RKO (cell line): ENCODE data around the gene ANKAR.
"Not testable (repeated sequence)": the region's sequence is repeated elsewhere in the genome, so short reads cannot be mapped to it uniquely, and the experiment has no call there.

Experiments
- DNase-seq: peaks from one replicate; pipeline ENCODE4 v3.0.0-alpha.2; 2016; ENCODE audit warnings: low spot score

ANKAR gene, protein sequence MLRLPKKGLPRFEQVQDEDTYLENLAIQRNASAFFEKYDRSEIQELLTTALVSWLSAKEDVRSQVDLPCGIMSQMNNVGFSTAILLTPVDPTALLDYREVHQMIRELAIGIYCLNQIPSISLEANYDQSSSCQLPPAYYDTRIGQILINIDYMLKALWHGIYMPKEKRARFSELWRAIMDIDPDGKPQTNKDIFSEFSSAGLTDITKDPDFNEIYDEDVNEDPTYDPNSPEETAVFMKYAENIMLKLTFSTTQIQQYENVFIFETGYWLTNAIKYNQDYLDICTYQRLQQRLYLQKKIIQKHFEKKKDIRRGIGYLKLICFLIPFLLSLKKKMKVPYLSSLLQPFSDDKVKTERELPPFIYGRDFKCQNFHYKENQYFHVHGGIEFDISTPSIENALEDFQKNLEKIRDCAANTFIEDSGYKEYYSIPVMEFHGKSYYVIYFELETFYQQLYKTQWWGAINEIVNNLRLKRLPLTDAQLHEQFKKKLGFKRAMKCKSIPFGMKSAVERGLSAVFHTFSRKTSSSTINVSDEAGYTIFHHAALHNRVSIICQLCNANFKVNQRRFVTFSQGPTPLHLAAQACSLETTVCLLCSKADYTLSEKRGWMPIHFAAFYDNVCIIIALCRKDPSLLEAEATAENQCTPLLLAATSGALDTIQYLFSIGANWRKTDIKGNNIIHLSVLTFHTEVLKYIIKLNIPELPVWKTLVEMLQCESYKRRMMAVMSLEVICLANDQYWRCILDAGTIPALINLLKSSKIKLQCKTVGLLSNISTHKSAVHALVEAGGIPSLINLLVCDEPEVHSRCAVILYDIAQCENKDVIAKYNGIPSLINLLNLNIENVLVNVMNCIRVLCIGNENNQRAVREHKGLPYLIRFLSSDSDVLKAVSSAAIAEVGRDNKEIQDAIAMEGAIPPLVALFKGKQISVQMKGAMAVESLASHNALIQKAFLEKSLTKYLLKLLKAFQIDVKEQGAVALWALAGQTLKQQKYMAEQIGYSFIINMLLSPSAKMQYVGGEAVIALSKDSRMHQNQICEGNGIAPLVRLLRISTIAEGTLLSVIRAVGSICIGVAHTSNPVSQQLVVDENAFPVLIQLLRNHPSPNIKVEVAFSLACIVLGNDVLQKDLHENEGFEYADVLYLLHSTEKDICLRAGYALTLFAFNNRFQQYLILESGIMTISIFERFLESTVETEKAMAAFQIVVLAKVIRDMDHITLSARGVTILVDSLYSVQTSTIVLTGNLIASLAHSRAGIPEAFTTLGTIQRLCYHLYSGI (N-terminal part only)

GRCh38 chr2:189674374-189675112 lies at the start of gene ANKAR:
Gene ANKAR, plus strand, starts transcription at chr2:189674670. Its CDS starts 1,821 bp downstream, at chr2:189676491.
- peak; percentile 91 for DNase-seq

DNA sequence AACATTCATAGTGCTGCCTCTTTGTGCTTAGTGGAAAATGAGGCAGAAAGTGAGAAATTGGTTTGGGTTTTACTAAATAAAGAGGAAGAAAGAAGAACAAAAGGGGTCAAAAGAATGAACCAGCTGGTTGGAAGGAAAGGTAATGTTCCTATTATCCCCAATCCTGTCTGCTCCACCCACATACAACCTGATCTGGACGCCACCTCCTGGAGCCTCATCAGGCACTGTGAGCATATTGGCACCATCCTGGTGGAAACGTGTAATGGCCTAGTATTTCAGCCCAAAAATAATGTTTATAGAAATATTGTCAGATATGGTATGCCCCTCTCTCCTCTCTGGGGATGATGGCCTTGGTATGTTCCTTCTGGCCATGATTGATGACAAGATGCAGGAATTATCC lies 48.8 kb upstream of the ANKAR start:
- no peak for DNase-seq

- no peak for DNase-seq
Measured at GRCh38 chr2:189627789-189628188, 46.7 kb upstream of the ANKAR start.

DNA sequence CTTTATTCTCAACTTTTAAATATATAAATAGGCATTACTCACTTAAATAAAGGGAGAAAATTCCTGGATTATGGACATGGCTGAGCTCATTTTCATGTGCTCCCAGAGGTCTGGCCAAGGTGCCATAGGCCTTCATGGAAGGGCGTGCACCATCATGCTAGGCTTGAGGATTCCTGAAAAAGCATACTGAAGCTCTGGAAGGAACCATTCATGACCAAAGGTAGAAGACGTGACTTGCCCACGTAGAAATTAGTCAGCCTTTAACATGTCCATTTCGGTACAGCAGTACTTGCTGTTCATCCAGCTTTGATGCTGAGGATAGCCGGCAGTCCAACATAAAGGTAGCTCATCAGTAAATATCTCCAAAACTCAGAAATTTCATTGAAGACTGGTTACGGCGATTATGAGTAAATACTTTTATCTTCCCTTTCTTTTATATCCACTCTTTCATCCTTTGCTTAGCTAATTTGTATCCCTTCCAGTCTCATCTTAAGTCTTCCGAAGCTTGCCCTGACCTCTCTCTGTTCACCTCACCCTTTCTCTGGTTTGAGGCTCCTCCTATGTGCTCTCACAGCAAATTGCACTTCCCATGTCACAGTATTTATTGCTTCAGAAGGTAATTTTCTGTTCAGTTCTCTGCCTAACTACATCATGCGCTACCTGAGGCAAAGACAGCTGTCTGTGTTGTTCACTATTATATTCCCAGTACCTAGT lies 45.5 kb upstream of the ANKAR start:
- DNase-seq: no peak

DNA sequence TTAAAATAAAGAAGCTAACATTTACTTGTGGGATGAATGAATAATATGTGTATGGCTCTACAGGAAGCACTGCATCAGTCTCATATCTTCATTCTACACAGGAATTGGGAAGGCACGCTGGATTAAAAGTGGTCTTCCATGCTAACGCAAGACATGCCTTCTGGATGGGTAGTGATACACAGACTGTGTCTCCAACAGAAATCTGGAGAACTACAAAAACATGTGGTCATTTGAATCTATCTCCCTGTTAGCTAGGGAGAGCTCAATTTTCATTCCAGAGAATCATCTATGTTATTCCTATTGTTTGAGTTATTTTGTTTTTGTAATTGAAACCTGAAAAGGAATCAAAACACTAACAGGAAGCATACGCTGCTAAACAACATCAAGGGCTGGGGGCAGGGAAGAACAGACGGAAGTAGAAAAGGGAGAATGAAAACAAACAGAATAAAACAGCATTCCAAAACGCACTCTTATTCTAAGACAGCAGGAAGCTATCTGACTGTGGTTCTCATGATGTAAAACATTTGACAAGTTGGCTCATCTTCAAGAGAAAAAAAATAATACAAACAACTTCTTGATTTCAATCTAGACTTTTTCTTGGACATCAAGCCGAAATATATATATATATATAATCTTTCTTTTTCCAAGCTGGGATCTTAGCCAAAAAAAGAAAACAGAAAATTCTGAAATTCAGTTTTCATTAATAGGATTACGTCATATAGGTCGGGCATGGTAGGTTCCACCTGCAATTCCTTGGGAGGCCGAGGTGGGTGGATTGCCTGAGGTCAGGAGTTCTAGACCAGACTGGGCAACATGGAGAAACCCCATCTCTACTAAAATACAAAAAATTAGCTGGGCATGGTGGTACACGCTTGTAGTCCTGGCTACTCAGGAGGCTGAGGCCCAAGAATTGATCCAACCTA lies 44.7 kb upstream of the ANKAR start:
- no peak for DNase-seq

- no peak for DNase-seq
Measured at GRCh38 chr2:189631849-189632248, 42.6 kb upstream of the ANKAR start.

DNA sequence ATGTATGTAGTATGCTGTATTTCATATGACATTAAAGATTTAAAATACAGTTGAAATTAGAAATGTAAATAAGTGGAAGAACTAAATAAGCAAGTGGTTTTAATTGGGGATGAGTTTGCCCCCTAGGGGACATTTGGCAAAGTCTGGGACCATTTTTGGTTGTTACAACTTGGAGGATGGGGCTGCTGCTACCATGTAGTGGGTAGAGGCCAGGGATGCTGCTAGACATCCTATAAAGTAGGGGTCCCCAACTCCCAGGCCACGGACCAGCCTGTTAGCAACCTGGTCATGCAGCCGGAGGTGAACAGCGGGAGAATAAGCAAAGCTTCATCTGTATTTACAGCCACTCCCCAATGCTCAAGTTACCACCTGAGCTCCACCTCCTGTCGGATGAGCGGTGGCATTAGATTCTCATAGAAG lies 41.1 kb upstream of the ANKAR start:
- DNase-seq: no peak

GRCh38 chr2:189635353-189635752 lies 39.1 kb upstream of the ANKAR start:
- no peak for DNase-seq

- DNase-seq: no peak
Measured at GRCh38 chr2:189638301-189639006, 36.0 kb upstream of the ANKAR start.

- no peak for DNase-seq
Measured at GRCh38 chr2:189639007-189639609, 35.4 kb upstream of the ANKAR start.

DNA sequence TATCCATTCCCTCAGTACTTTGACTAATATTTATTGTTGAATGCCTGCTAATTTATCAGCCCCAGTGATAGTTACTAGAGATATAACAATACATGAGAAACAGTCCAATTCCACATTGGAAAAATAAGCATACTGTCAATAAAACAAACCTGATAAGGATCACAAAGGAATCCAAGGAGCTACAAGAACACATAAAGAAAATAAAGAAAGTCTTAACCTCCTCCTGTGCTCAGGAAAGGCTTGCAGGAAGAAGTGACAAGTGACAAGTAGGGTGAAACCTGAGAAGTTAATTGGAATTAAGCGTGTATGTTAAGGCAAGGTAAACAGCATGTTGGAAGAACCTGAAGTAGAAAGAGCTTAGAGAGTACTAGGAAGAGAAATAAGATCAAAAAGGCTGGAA lies 33.5 kb upstream of the ANKAR start:
- no peak for DNase-seq

DNA sequence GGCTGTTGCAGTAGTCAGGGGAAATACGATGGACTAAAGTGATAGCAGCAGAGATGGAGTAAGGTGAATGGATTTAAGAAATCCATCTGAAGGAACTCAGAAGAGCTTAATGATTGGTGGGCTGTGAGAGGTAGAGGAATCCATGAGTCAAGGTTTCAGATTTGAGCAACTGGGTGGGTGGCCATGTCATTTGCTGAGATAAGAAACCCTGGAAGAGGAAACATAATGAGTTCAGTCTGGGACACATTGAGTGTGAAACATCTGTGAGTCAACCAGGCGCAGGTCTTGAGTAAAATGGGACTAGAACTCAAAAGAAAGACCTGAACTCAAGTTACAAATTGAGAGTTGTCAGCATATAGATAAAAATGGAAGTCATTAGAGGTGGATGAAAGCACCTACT lies 32.9 kb upstream of the ANKAR start:
- no peak for DNase-seq

DNA sequence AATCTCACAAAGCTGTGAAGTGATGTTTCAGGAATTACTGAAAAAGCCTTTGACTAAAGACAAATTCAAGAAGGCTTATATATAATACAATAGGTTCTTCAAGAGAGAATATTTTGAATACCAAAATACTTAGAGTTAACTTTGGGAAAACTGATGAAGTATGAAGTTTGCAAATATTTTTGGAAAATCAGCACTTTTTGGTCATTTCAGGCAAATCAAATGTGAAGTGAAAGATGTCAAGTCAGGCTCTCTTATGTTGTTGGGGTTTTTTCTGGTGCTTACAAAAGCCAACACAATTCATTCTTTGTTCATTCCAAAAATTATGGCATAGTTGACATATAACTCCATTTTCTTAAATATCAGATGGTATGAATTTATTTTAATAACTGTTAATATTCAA lies 27.9 kb upstream of the ANKAR start:
- no peak for DNase-seq

DNA sequence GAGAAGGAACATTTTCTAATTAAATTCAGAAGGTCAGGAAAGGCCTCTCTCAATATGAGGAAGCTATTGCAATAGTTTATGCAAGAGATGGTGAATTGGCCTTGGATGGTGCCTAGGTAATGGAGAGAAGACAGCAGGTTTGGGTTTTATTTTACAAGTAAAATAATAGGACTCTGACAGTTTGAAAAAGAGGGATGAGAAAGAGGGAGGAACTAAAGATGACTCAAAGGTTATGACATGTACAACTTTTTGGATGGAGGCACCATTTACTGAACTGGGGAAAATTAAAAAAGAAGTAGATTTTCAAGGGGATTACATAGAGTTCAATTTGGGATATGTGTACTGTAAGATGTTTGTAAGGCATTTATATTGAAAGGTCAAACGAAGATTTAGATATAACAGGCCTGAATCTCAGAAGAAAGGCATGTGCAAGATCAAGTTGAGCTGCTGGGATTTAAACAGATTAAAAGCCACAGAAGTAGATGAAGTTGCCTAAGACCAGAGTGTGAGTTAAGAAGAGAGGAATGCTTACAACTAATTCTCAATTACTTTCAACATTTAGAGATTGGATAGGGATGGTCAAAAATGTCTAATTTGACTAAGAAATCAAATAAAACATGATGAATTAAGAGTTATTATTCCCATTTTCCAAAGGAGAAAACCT lies 25.5 kb upstream of the ANKAR start:
- no peak for DNase-seq

DNA sequence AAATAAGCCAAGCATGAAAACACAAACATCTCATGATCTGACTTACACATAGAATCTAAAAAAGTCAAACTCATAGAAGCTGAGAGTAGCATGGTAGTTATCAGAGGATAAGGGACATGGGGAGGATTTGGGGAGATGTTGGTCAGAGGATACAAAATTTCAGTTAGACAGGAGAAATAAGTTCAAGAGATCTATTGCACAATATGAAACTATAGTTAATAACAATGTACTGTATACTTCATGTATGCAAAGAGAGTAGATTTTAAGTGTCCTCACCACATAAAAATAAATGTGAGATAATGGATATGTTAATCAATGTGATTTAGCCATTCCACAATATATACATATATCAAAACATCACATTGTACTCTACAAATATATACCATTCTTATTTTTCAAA lies 23.2 kb upstream of the ANKAR start:
- no peak for DNase-seq

DNA sequence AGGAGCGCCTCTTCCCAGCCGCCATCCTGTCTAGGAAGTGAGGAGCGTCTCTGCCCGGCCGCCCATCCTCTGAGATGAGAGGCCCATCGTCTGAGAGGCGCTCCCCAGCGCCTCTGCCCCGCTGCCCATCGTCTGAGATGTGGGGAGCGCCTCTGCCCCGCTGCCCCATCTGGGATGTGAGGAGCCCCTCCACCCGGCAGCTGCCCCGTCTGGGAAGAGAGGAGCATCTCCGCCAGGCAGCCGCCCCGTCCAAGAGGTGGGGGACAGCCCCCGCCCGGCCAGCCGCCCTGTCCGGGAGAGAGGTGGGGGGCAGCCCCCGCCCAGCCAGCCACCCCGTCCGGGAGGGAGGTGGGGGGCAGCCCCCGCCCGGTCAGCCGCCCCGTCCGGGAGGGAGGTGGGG lies 21.0 kb upstream of the ANKAR start:
- not testable (repeated sequence) for DNase-seq

DNA sequence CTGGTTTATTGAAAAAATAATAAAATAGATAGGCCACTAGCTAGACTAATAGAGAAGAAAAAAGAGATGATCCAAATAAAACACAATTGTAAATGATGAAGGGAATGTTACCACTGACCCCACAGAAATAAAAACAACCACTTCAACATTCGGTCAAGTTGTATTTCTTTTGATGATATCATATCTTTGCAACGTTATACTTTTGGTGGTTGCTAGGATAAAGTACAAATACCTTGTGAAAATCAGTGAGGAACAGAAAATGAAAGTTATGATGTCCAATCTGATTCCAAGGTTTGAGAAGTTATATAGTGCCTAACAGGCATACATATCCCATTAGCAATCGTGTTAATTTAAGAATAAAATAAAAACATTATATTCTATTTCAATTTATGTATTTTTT lies 19.8 kb upstream of the ANKAR start:
- DNase-seq: no peak

DNA sequence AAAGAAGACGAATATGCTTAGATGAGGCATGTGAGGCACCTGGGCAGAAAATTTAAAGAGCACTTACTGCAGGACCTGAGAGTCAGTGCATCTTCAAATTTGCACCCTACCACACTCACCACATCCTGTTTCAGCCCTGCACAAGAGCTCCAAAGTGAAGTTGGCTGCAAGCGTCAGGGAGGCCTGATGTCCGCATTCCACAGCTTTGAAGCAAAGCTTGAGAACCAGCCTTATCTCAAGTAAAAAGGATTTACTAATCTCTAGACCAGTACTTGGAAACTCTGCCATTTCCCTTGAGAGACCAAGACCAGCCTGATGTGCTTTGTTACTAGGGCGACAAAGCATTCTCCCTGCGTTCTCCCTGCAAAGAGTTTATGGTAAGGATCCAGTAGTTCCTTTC lies 16.6 kb upstream of the ANKAR start:
- no peak for DNase-seq
